ENCODE results near the gene JMJD1C. TPM values are rescaled to one million over a fixed set of nuclear protein-coding genes. Genes with fewer than 3 reads are reported as not detected.

JMJD1C gene
- total RNA-seq, 1 donor from 2014 or later = 68.7 TPM

- no peak for DNase-seq (ENCODE audit: low read depth, low spot score)
- H3K27me3 Mint-ChIP-seq (ENCODE audit: low read depth) = no peaks in the 10 kb centered on the region
- no peak for TF ChIP-seq CTCF (conservative IDR thresholded peaks at IDR 0.05)
- peak overlapping the region; percentile 53 for H3K27ac Mint-ChIP-seq (ENCODE audit: unreplicated experiment)
- H3K9me3 Mint-ChIP-seq = no peaks in the 10 kb centered on the region
- no peaks in the 10 kb centered on the region for H3K36me3 Mint-ChIP-seq (ENCODE audit: low read depth)
- peak overlapping the region; percentile 54 for H3K4me3 Mint-ChIP-seq
- H3K4me1 Mint-ChIP-seq = peaks cover 49% of the 10 kb centered on the region
Observed at GRCh38 chr10:63415640-63416244, 50.0 kb downstream of the JMJD1C start.

DNA sequence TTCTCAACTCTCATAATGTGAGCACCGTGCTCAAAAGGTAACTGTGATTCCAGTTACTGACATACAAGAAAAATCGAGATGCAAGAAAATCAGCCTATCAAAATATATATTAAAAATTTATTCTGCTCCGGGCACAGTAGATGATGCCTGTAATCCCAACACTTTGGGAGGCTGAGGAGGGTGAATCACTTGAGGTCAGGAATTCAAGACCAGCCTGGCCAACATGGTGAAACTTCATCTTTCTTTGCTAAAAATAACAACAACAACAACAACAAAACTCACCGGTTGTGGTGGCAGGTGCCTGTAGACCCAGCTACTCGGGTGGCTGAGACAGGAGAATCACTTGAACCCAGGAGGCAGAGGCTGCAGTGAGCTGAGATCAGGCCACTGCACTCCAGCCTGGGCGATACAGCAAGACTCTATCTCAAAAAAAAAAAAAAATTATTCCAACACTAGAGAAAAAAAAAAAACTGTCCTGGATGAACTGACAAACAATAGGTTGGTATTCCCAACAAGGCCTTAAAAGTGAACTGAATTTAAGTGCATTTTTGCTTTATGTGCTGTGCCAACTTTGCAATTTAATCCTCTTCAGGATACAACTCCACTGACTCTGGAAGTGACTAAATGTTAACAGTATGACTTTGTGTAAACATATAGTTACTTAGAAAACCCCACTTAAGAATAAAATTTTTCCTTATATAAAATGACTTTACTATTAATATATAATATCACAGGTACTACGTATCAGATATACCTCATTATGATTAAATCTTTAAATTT lies 51.1 kb downstream of the JMJD1C start:
- DNase-seq (ENCODE audit: low read depth, low spot score) = no peak
- TF ChIP-seq CTCF (conservative IDR thresholded peaks at IDR 0.05) = no peak
- Mint-ChIP-seq H3K27ac (ENCODE audit: unreplicated experiment) (peak overlapping the region; percentile 50), H3K27me3 (ENCODE audit: low read depth) (no peaks in the 10 kb centered on the region), H3K4me1 (peaks cover 53% of the 10 kb centered on the region), H3K36me3 (ENCODE audit: low read depth) (no peaks in the 10 kb centered on the region), H3K4me3 (no peak overlapping the region), H3K9me3 (no peaks in the 10 kb centered on the region)

DNA sequence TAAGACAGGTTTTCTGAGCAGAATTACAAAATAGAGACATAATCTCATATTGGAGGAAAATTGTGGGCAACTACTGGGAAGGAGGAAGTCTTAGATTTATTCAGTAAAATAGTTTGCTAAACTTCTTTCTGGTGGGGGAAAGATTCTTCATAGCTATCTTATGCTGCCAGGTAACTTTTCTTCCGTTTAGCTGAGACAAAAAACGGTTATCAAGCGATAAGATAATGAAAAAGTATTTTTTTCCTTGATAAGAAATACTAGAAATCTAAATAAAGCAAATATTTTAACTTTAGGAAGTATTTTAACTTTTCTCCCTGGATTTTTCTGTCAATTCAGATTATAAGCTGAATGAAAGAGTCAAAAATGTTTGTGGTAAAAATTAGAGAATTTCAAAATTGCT lies 52.3 kb downstream of the JMJD1C start:
- H3K4me1 Mint-ChIP-seq = peaks cover 56% of the 10 kb centered on the region
- TF ChIP-seq CTCF (conservative IDR thresholded peaks at IDR 0.05) = no peak

DNA sequence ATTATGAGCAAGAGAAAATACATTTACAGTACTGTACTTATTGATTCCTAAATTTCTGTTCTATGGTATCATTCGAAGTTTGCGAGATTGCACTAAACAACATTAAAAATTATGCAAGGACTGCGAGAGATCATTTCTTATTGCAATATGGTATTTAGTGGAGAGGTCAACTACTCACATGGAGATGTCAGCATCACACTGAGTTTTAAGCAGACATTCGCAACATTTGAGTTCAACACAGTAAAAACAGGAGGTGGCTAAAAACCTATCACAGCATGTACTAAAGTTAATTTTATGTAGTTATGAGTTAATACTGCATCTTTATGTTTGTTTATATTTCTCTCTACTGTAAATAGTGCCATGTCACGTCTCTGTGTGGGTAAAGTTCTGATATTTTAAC lies 53.5 kb downstream of the JMJD1C start:
- Mint-ChIP-seq H3K27me3 (ENCODE audit: low read depth) (no peaks in the 10 kb centered on the region), H3K36me3 (ENCODE audit: low read depth) (no peaks in the 10 kb centered on the region), H3K9me3 (no peaks in the 10 kb centered on the region), H3K4me1 (peaks cover 48% of the 10 kb centered on the region), H3K27ac (ENCODE audit: unreplicated experiment) (no peak overlapping the region), H3K4me3 (no peak overlapping the region)
- no peak for TF ChIP-seq CTCF (conservative IDR thresholded peaks at IDR 0.05)
- no peak for DNase-seq (ENCODE audit: low read depth, low spot score)

More for the DNA sequence above, 52.3 kb downstream of the JMJD1C start:
- Mint-ChIP-seq H3K27ac (ENCODE audit: unreplicated experiment) (no peak overlapping the region), H3K4me3 (no peak overlapping the region), H3K9me3 (no peaks in the 10 kb centered on the region), H3K27me3 (ENCODE audit: low read depth) (no peaks in the 10 kb centered on the region), H3K36me3 (ENCODE audit: low read depth) (no peaks in the 10 kb centered on the region)
- DNase-seq (ENCODE audit: low read depth, low spot score) = no peak

DNA sequence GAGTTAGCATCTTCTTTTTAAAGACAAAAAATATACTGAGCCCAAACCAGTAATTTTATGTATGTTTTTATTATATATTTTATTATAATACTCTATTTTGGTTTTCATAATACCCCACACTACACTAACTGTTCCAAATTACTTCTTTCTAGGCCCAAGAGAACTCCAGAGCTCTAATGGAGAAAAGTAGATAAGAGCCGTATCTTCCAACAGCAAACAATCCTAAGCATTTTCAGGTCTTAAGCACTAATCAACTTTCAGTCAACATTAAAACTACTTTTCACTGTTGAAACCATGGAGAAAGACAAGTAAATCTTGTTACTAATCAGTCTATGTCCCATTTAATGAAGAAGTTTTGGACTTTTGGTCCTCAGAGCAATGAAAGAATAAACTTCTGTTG lies 55.1 kb downstream of the JMJD1C start:
- Mint-ChIP-seq H3K36me3 (ENCODE audit: low read depth) (no peaks in the 10 kb centered on the region), H3K27ac (ENCODE audit: unreplicated experiment) (peak overlapping the region; percentile 88), H3K4me1 (peaks cover 36% of the 10 kb centered on the region), H3K4me3 (no peak overlapping the region), H3K27me3 (ENCODE audit: low read depth) (no peaks in the 10 kb centered on the region), H3K9me3 (no peaks in the 10 kb centered on the region)
- no peak for DNase-seq (ENCODE audit: low read depth, low spot score)
- TF ChIP-seq CTCF (conservative IDR thresholded peaks at IDR 0.05) = no peak

All from neural crest cell (in vitro differentiated cells).